Uterus (tissue), 2 donors: Measurements from ENCODE around the gene NANOS1.

Experiments
- POLR2A ChIP-seq, 2 donors: fragments of 450-650 bp; IDR thresholded peaks; one replicate each; pipeline ENCODE4 v1.6.1; 2016; ENCODE audit warnings: antibody characterized with exemption in 2 of 2, mild to moderate bottlenecking in 1 of 2, moderate library complexity in 1 of 2
- TF ChIP-seq, protein P1 (sequence below), 4 experiments: fragments of 200-600 bp in 2 of 4; fragments of 450-650 bp in 2 of 4; sonication (generic) in 2 of 4; IDR thresholded peaks; one replicate each; pipeline ENCODE4 v1.5.1; 2016 to 2019; ENCODE audit warnings: antibody characterized with exemption in 4 of 4, mild to moderate bottlenecking in 2 of 4, moderate library complexity in 1 of 4

DNA sequence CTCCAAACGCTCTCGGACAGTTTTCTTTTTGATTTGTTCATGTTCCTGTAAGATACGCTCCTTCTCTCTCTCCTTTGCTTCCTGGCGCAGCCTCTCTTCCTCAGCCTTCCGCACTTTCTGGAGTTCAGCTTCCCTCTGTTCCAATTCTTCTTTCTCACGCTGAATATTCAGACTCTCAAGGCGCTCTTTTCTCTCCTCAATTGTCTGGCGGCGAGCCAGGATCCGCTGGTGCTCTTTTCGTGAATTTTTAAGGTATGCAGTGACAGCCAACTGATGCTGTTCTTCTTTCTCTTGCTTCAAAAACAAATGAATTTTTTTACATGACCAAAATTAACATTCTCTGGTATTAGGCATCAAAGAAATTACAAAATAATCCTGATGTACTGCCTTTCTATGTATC, 28.5 kb downstream of the NANOS1 start:
- TF ChIP-seq POLR2A (IDR thresholded peaks at IDR 0.05) = no peak
- TF ChIP-seq, protein P1, sequence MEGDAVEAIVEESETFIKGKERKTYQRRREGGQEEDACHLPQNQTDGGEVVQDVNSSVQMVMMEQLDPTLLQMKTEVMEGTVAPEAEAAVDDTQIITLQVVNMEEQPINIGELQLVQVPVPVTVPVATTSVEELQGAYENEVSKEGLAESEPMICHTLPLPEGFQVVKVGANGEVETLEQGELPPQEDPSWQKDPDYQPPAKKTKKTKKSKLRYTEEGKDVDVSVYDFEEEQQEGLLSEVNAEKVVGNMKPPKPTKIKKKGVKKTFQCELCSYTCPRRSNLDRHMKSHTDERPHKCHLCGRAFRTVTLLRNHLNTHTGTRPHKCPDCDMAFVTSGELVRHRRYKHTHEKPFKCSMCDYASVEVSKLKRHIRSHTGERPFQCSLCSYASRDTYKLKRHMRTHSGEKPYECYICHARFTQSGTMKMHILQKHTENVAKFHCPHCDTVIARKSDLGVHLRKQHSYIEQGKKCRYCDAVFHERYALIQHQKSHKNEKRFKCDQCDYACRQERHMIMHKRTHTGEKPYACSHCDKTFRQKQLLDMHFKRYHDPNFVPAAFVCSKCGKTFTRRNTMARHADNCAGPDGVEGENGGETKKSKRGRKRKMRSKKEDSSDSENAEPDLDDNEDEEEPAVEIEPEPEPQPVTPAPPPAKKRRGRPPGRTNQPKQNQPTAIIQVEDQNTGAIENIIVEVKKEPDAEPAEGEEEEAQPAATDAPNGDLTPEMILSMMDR (IDR thresholded peaks at IDR 0.05) = no peak
